ENCODE measurements around the gene NDUFV1.
A peak's percentile ranks its signal among the peaks of the same experiment; 100 is the strongest.

NDUFV1 gene

DNA sequence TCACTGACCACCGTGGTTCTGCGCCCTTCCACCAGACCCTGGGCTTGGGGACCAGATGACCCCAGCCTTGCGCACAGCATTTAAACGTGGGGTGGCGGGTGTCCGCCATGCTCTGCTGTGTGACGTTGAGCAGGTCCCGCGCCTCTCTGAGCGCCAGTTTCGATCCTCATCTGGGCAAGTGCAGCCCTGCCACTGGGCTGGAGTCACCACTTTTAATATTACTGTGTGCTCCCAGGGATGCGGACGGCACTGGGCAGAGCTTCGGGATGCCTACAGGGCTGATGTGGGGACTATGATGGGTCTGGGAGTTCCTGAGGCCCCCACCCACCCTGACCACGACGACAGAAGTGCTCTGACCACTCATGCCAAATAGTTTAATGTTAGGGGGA lies 24.2 kb downstream of the NDUFV1 start:
- peak overlapping the region; percentile 93 for H3K27ac ChIP-seq
- TF ChIP-seq, protein P1, sequence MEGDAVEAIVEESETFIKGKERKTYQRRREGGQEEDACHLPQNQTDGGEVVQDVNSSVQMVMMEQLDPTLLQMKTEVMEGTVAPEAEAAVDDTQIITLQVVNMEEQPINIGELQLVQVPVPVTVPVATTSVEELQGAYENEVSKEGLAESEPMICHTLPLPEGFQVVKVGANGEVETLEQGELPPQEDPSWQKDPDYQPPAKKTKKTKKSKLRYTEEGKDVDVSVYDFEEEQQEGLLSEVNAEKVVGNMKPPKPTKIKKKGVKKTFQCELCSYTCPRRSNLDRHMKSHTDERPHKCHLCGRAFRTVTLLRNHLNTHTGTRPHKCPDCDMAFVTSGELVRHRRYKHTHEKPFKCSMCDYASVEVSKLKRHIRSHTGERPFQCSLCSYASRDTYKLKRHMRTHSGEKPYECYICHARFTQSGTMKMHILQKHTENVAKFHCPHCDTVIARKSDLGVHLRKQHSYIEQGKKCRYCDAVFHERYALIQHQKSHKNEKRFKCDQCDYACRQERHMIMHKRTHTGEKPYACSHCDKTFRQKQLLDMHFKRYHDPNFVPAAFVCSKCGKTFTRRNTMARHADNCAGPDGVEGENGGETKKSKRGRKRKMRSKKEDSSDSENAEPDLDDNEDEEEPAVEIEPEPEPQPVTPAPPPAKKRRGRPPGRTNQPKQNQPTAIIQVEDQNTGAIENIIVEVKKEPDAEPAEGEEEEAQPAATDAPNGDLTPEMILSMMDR (conservative IDR thresholded peaks at IDR 0.05), result peak; percentile 73; the same call in 1 of the 2 replicates
- no peak for TF ChIP-seq ZFX (IDR thresholded peaks at IDR 0.05)

DNA sequence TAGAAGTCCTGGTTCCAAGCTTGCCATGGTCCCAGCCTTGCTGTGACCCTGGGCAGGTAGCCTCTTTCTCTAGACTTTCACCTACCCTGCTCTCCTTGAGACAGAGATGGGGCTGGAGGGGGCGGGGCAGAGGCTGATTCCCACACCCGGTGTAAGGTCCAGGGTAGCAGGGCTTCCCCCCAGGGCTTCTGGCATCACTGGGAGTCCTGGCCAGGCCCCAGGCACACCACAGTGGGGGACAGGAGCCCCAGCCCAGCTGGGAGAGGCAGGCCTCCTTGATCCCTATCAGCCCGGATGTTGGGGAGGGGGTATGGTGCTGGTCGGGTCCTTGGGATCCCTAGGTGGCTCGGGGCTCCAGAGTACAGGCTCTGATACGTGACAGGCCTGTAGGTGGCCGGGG lies 24.7 kb downstream of the NDUFV1 start:
- no peak for TF ChIP-seq ZFX (IDR thresholded peaks at IDR 0.05)
- TF ChIP-seq, protein P1 (conservative IDR thresholded peaks at IDR 0.05), result no peak
- H3K27ac ChIP-seq, result peak overlapping the region; percentile 93

DNA sequence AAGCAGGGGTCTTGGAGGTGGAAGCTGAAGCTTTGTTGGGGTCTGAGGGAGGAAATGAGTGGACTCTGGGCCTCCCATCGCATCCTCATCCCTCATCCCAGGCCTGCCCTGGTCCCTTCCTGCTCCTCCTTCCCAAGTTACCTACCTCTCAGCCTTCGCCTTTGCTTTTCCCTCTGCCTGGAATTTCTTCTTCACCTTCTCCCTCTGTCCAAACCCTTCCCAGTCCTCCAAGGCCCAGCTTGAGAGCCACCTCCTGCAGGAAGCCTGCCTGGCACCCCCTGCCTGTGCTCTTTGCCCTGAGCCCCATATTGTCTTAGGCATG lies 25.1 kb downstream of the NDUFV1 start:
- TF ChIP-seq, protein P1 (conservative IDR thresholded peaks at IDR 0.05), result no peak
- no peak for TF ChIP-seq ZFX (IDR thresholded peaks at IDR 0.05)
- peak overlapping the region; percentile 93 for H3K27ac ChIP-seq

DNA sequence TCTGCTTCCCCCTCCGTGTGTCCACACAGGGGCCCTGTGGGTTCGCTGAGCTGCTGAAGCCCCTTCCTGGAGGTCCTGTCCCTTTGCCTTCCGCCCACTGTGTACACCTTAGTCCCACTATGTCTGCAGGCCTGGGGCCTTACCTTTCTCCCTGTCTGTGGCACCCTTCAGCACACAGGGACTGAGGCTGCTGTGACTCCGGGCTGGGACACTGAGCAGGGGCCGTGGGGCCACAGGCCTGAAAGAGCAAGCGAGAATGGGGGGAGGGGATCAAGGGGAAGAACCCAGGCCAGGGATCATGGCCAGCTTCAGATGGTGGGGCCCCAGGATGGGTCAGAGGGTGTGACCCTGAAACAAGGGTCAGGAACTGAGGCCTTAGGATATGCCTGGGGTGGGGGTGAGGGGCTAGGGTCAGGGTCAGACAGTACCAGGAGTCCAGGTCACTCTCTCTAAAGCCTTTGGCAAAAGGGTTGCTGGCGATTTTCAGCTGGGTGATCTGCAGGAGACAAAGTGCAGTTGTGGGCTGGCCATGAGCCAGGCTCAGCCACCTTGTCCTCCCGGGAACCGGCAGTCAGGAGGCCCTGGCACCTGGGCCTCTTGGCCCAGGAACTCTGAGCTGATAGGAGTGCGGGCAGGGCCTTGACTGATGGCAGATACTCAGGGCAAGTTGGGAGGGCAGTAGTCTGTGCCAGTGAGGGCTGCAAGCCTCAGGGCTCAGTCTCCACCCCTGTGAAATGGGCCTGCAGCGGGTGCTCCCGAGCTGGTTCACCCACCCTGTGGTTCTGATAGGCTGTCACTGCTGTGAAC lies 25.6 kb downstream of the NDUFV1 start:
- TF ChIP-seq, protein P1 (conservative IDR thresholded peaks at IDR 0.05), result no peak
- TF ChIP-seq ZFX (IDR thresholded peaks at IDR 0.05), result peak; percentile 52; the same call in 1 of the 2 replicates
- H3K27ac ChIP-seq, result peak overlapping the region; percentile 93

DNA sequence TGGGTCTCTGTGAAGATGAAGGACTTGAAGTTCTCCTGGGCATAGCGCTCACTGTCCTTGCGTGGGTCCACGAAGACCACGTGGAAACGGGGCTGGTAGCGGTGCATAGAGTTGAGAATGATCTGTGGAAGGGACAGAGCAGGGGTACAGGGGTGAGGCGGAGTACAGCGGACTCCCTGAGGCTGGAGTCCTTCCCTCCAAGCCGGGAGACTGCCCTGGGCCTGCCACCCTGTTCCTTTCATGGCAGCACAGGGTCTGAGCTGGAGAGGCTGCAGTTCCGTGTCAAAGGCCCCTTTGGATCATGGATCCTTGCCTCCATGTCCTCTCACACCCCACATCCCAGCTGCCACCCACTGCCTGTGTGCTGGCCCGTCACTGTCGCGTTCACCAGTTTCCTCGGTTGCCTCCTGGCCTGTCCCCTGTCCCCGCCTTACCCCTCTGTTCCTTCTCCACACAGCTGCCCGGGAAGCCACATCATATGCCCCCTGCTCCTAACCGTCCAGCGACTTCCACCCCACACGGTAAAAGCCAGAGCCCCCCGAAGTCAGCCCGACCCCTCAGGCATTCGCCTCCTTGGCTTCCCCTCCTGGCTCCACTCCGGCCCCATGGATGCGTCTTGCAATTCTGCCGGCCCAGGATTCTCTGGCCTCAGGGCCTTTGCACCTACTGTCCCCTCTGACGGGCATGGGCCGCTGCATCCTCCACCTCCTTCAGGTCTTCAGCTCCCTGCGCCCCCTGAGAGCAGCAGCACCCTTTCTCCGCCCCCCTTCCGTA lies 26.4 kb downstream of the NDUFV1 start:
- H3K27ac ChIP-seq, result peak overlapping the region; percentile 93
- TF ChIP-seq, protein P1 (conservative IDR thresholded peaks at IDR 0.05), result no peak
- TF ChIP-seq ZFX (IDR thresholded peaks at IDR 0.05), result no peak

DNA sequence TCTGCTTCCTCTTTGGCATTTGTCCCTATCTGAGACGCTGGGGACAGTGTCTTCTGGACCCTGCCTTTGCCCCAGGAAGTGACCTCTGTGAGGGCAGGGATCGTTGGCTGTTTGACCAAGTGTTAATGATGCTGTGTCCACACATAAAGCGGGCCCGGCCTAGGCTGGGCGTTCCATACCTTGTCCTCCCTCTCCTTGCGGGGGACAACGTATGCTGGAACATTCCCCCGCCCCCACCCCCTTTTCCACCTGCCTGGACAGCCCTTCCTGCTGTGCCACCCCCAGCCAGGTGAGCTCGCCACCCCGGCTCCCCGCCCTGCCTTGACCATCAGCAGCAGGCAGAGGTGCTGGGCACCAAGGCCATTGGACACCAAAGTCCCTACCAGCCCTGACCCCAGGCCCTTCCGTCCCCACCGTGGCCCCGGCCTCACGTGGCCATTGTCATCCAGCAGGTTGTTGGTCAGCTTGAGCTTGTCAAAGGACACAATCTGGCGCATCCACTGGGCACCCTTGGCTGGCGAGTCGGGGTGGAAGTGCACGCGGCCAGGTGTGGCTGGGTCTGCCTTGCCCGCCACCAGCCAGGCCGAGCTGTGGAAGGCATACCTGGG lies 27.1 kb downstream of the NDUFV1 start:
- no peak for TF ChIP-seq ZFX (IDR thresholded peaks at IDR 0.05)
- TF ChIP-seq, protein P1 (conservative IDR thresholded peaks at IDR 0.05), result no peak
- H3K27ac ChIP-seq, result peak overlapping the region; percentile 93
